Measurements from ENCODE around the gene GOLGA6D. TPM values are rescaled to one million over a fixed set of nuclear protein-coding genes. Genes with fewer than 3 reads are reported as not detected.
"Not testable (repeated sequence)": the region's sequence is repeated elsewhere in the genome, so short reads cannot be mapped to it uniquely, and the experiment has no call there.

The GOLGA6D gene
- total and polyA plus RNA-seq, 2 donors (not counting 1 experiment from before 2014, with no cell fraction given) = not detected

- H3K27me3 Mint-ChIP-seq; H3K4me3 Mint-ChIP-seq; DNase-seq; H3K79me2 ChIP-seq (ENCODE audit: control insufficient read depth, insufficient read depth, low read length); H3K4me2 ChIP-seq (replicated peaks; ENCODE audit: low read depth, low read length, poor library complexity, severe bottlenecking); H3K4me1 Mint-ChIP-seq; intact Hi-C loops (cut with micrococcal nuclease); POLR2A ChIA-PET; H3K27me3 ChIP-seq (replicated peaks in 1 of 4; ENCODE audit: control extremely low read depth in 1 of 4, control insufficient read depth in 3 of 4, insufficient read depth in 4 of 4, low read length in 3 of 4); H3K4me3 ChIP-seq (ENCODE audit: control extremely low read depth in 1 of 5, extremely low read depth in 1 of 5, insufficient read depth in 1 of 5, low read depth in 2 of 5, low read length in 4 of 5); H3K36me3 ChIP-seq (replicated peaks in 1 of 2; ENCODE audit: control extremely low read depth in 1 of 2, control insufficient read depth in 1 of 2, extremely low read depth in 1 of 2, insufficient read depth in 2 of 2, low read length in 1 of 2); H3K4me1 ChIP-seq (ENCODE audit: control insufficient read depth in 2 of 2, insufficient read depth in 2 of 2, low read length in 2 of 2); H3K9ac ChIP-seq (ENCODE audit: low read length); H3K9me3 ChIP-seq (ENCODE audit: control extremely low read depth in 1 of 3, control insufficient read depth in 2 of 3, insufficient read depth in 1 of 3, low read length in 2 of 3); H3K9me3 Mint-ChIP-seq (ENCODE audit: insufficient read depth); H3K27ac Mint-ChIP-seq; H3K27ac ChIP-seq (ENCODE audit: low read length in 2 of 2); H2AFZ ChIP-seq (ENCODE audit: insufficient read depth, low read depth, low read length, poor library complexity, severe bottlenecking); H4K20me1 ChIP-seq (ENCODE audit: control insufficient read depth, insufficient read depth, low read length, poor library complexity, severe bottlenecking): not testable (repeated sequence)
- TF ChIP-seq CTCF (IDR thresholded peaks at IDR 0.05) = peak; percentile 27
- peak; percentile 89 for ATAC-seq (ENCODE audit: low read depth)
- WGBS (ENCODE audit: insufficient coverage) = no CpG with 5 or more reads among the region's 13 CpGs
- CTCF ChIA-PET = interaction anchor here (0.6 to 1.7 kb wide), 5 partner anchors 69 to 270 kb away, joined by 3 to 11 read pairs (median 4); partner anchors contain the start of gene MAN2C1
Measured at GRCh38 chr15:75298541-75299310, 16.1 kb downstream of the GOLGA6D start.

GRCh38 chr15:75299311-75299688 lies 16.7 kb downstream of the GOLGA6D start:
- H3K27ac Mint-ChIP-seq; H3K4me2 ChIP-seq (replicated peaks; ENCODE audit: low read depth, low read length, poor library complexity, severe bottlenecking); H4K20me1 ChIP-seq (ENCODE audit: control insufficient read depth, insufficient read depth, low read length, poor library complexity, severe bottlenecking); H3K4me1 ChIP-seq (ENCODE audit: control insufficient read depth in 2 of 2, insufficient read depth in 2 of 2, low read length in 2 of 2); H3K36me3 ChIP-seq (replicated peaks in 1 of 2; ENCODE audit: control extremely low read depth in 1 of 2, control insufficient read depth in 1 of 2, extremely low read depth in 1 of 2, insufficient read depth in 2 of 2, low read length in 1 of 2); H3K4me3 Mint-ChIP-seq; H3K9ac ChIP-seq (ENCODE audit: low read length); H2AFZ ChIP-seq (ENCODE audit: insufficient read depth, low read depth, low read length, poor library complexity, severe bottlenecking); H3K9me3 ChIP-seq (ENCODE audit: control extremely low read depth in 1 of 3, control insufficient read depth in 2 of 3, insufficient read depth in 1 of 3, low read length in 2 of 3); intact Hi-C loops (cut with micrococcal nuclease); H3K9me3 Mint-ChIP-seq (ENCODE audit: insufficient read depth); H3K27ac ChIP-seq (ENCODE audit: low read length in 2 of 2); H3K79me2 ChIP-seq (ENCODE audit: control insufficient read depth, insufficient read depth, low read length); DNase-seq; H3K4me3 ChIP-seq (ENCODE audit: control extremely low read depth in 1 of 5, extremely low read depth in 1 of 5, insufficient read depth in 1 of 5, low read depth in 2 of 5, low read length in 4 of 5); H3K4me1 Mint-ChIP-seq; H3K27me3 ChIP-seq (replicated peaks in 1 of 4; ENCODE audit: control extremely low read depth in 1 of 4, control insufficient read depth in 3 of 4, insufficient read depth in 4 of 4, low read length in 3 of 4); POLR2A ChIA-PET; H3K27me3 Mint-ChIP-seq: not testable (repeated sequence)
- ATAC-seq (ENCODE audit: low read depth) = peak; percentile 93
- no CpG with 5 or more reads among the region's 6 CpGs for WGBS (ENCODE audit: insufficient coverage)
- peak; percentile 68 for TF ChIP-seq CTCF (IDR thresholded peaks at IDR 0.05)
- CTCF ChIA-PET = interaction anchor here (1.2 to 1.3 kb wide), 2 partner anchors 68 to 270 kb away, joined by 4 read pairs; partner anchors contain the start of gene MAN2C1

GRCh38 chr15:75300026-75300425 lies 17.4 kb downstream of the GOLGA6D start:
- H3K27ac ChIP-seq (ENCODE audit: low read length in 2 of 2); ATAC-seq (ENCODE audit: low read depth); H3K79me2 ChIP-seq (ENCODE audit: control insufficient read depth, insufficient read depth, low read length); H2AFZ ChIP-seq (ENCODE audit: insufficient read depth, low read depth, low read length, poor library complexity, severe bottlenecking); intact Hi-C loops (cut with micrococcal nuclease); H3K4me1 ChIP-seq (ENCODE audit: control insufficient read depth in 2 of 2, insufficient read depth in 2 of 2, low read length in 2 of 2); H3K4me3 ChIP-seq (ENCODE audit: control extremely low read depth in 1 of 5, extremely low read depth in 1 of 5, insufficient read depth in 1 of 5, low read depth in 2 of 5, low read length in 4 of 5); H4K20me1 ChIP-seq (ENCODE audit: control insufficient read depth, insufficient read depth, low read length, poor library complexity, severe bottlenecking); DNase-seq; H3K9me3 Mint-ChIP-seq (ENCODE audit: insufficient read depth); POLR2A ChIA-PET; H3K27ac Mint-ChIP-seq; H3K36me3 ChIP-seq (replicated peaks in 1 of 2; ENCODE audit: control extremely low read depth in 1 of 2, control insufficient read depth in 1 of 2, extremely low read depth in 1 of 2, insufficient read depth in 2 of 2, low read length in 1 of 2); H3K9ac ChIP-seq (ENCODE audit: low read length); H3K9me3 ChIP-seq (ENCODE audit: control extremely low read depth in 1 of 3, control insufficient read depth in 2 of 3, insufficient read depth in 1 of 3, low read length in 2 of 3); H3K4me3 Mint-ChIP-seq; H3K27me3 ChIP-seq (replicated peaks in 1 of 4; ENCODE audit: control extremely low read depth in 1 of 4, control insufficient read depth in 3 of 4, insufficient read depth in 4 of 4, low read length in 3 of 4); H3K4me2 ChIP-seq (replicated peaks; ENCODE audit: low read depth, low read length, poor library complexity, severe bottlenecking); H3K4me1 Mint-ChIP-seq: not testable (repeated sequence)
- CTCF ChIA-PET = interaction anchor here (1.2 to 1.3 kb wide), 2 partner anchors 68 to 271 kb away, joined by 4 read pairs; partner anchors contain the start of gene MAN2C1
- WGBS (ENCODE audit: insufficient coverage) = 81% methylated on average over 4 of the region's 6 CpGs
- peaks cover 15% of the 10 kb centered on the region for H3K27me3 Mint-ChIP-seq
